ENCODE data around the gene FAS. TPM values are rescaled to one million over a fixed set of nuclear protein-coding genes. Genes with fewer than 3 reads are reported as not detected.

FAS gene
- total RNA-seq, 2 donors from 2014 or later: 33.8 to 54.1 TPM

Small RNAs within 50 kb of the gene (microRNA-seq; reads per million reads assigned to microRNA genes)
- gene MIR4679-1 (0 reads per million in 2 donors), gene MIR4679-2 (0 reads per million in 2 donors)

Other genes with a start within 250 kb of the FAS start
- gene LIPN, start 230.8 kb upstream of the FAS start, total RNA-seq: not detected
- not detected for gene LIPM, start 188.1 kb upstream of the FAS start, total RNA-seq
- 10 to 100 TPM; 13.7 to 21.6 TPM for gene ANKRD22, start 139.0 kb upstream of the FAS start, total RNA-seq
- 10 to 100 TPM; 14.8 to 22.4 TPM for gene STAMBPL1, start 110.6 kb upstream of the FAS start, total RNA-seq
- gene ACTA2, start 38.0 kb upstream of the FAS start, total RNA-seq: 100 to 1,000 TPM in 1 of 2 donors, 10 to 100 TPM in 1; 57.1 to 245 TPM
- gene CH25H, start 216.5 kb downstream of the FAS start, total RNA-seq: 1 to 10 TPM in 1 of 2 donors, under 1 TPM in 1; 0.46 to 1.3 TPM

Measured in left colon (tissue), 2 donors.